HepG2 (cell line): ENCODE data around the gene IGSF21. TPM values are rescaled to one million over a fixed set of nuclear protein-coding genes. Genes with fewer than 3 reads are reported as not detected.

Experiments used
- ATAC-seq: fragments of 200-7000 bp; cut with Tn5 transposase; 3 replicates; pipeline ENCODE4 v1.9.1; 2020; ENCODE audit warnings: mild to moderate bottlenecking, moderate library complexity
- BruUV-seq: library from RNA; stranded (reverse); fragments of 400-500 nt; replicated peaks from 2 replicates; lab custom pipeline; 2021; lab: Mats Ljungman, UMichigan
- CTCF ChIA-PET: fragments of 300-600 bp; formaldehyde crosslinking; extraction: SDS; loops from one replicate; lab custom pipeline; 2021; ENCODE audit warnings: low total read pairs, inconsistent platforms, low intra/inter-chr PET ratio; lab: Yijun Ruan, JAX
- POLR2A ChIA-PET: fragments of 350-600 bp; sonication (Branson Sonifier 250); formaldehyde crosslinking; loops from one replicate; lab custom pipeline; 2020; ENCODE audit warnings: antibody characterized with exemption, inconsistent platforms; lab: Yijun Ruan, JAX
- DNase-seq: peaks from one replicate; pipeline ENCODE4 v3.0.0-alpha.2; 2015; ENCODE audit warnings: low spot score
- FAIRE-seq: peaks from 3 replicates; lab custom pipeline; 2011; peaks lifted over from hg19 to GRCh38; lab: Jason Lieb, UNC
- H2AFZ ChIP-seq: one replicate; pipeline ENCODE4 v1.6.1; 2011; ENCODE audit warnings: low read length, inconsistent platforms
- H3K27ac ChIP-seq: fragments of 300-600 bp; 3 replicates; pipeline ENCODE4 v1.8.0; 2011; ENCODE audit warnings: mixed run types, mild to moderate bottlenecking, mixed read lengths, low read length, inconsistent platforms; ENCODE audit not compliant: insufficient read depth; ENCODE audit errors: extremely low read length
- H3K27me3 ChIP-seq, 2 experiments: fragments of 200-600 bp in 1 of 2; 2 replicates in 1 of 2; 3 replicates in 1 of 2; pipeline versions ENCODE4 v1.6.0 to v1.8.0; 2011; ENCODE audit warnings: low read length in 2 of 2, mild to moderate bottlenecking in 2 of 2, moderate library complexity in 2 of 2, inconsistent platforms in 1 of 2; ENCODE audit not compliant: insufficient read depth in 2 of 2, control insufficient read depth in 1 of 2
- H3K36me3 ChIP-seq, 2 experiments: fragments of 200-600 bp in 1 of 2; replicated peaks in 1 of 2; 2 replicates in 1 of 2; 3 replicates in 1 of 2; pipeline versions ENCODE4 v1.5.1 to v1.8.0; 2011; ENCODE audit warnings: low read length in 2 of 2, inconsistent platforms in 1 of 2; ENCODE audit not compliant: insufficient read depth in 2 of 2, control insufficient read depth in 1 of 2
- H3K4me1 ChIP-seq: 2 replicates; pipeline ENCODE4 v1.5.1; 2012; ENCODE audit warnings: low read length, inconsistent platforms; ENCODE audit not compliant: insufficient read depth
- H3K4me2 ChIP-seq: 2 replicates; pipeline ENCODE4 v1.6.0; 2011; ENCODE audit warnings: low read depth, low read length, inconsistent platforms
- H3K4me3 ChIP-seq, 3 experiments: fragments of 200-600 bp in 1 of 3; sonication (generic), shearing (Covaris generic) in 1 of 3; replicated peaks in 1 of 3; 2 replicates each; pipeline ENCODE4 v1.5.1; 2011 to 2016; ENCODE audit warnings: low read length in 3 of 3, inconsistent platforms in 2 of 3, low read depth in 2 of 3, mild to moderate bottlenecking in 2 of 3, control low read depth in 1 of 3, mixed read lengths in 1 of 3; ENCODE audit not compliant: insufficient read depth in 1 of 3
- H3K79me2 ChIP-seq: one replicate; pipeline ENCODE4 v1.6.1; 2011; ENCODE audit warnings: low read length, inconsistent platforms; ENCODE audit not compliant: insufficient read depth
- H3K9ac ChIP-seq: 2 replicates; pipeline ENCODE4 v1.6.0; 2011; ENCODE audit warnings: mild to moderate bottlenecking, low read depth, low read length, inconsistent platforms; ENCODE audit not compliant: insufficient read depth
- H3K9me3 ChIP-seq: 2 replicates; pipeline ENCODE4 v1.5.1; 2012; ENCODE audit warnings: mild to moderate bottlenecking, low read length
- H4K20me1 ChIP-seq: 2 replicates; pipeline ENCODE4 v1.6.0; 2011; ENCODE audit warnings: inconsistent platforms, mild to moderate bottlenecking, low read length, moderate library complexity; ENCODE audit not compliant: insufficient read depth
- BRCA1 ChIP-seq: sonication (generic); formaldehyde crosslinking; IDR thresholded peaks from 2 replicates; pipeline ENCODE4 v1.4.0; 2020; ENCODE audit warnings: missing genetic modification reagents
- CBFB ChIP-seq: sonication (generic); formaldehyde crosslinking; IDR thresholded peaks from 2 replicates; pipeline ENCODE4 v1.4.0; 2020; ENCODE audit warnings: missing genetic modification reagents
- FOXK2 ChIP-seq: fragments of 450-650 bp; IDR thresholded peaks from 2 replicates; pipeline ENCODE4 v1.6.1; 2016
- NFE2L1 ChIP-seq: sonication (generic); formaldehyde crosslinking; IDR thresholded peaks from 2 replicates; pipeline ENCODE4 v1.4.0; 2020; ENCODE audit warnings: missing genetic modification reagents, mild to moderate bottlenecking, borderline replicate concordance
- NFKBIZ ChIP-seq: IDR thresholded peaks from 2 replicates; pipeline ENCODE4 v1.6.1; 2018; ENCODE audit warnings: missing genetic modification reagents, missing compliant biosample characterization
- PCBP1 ChIP-seq: fragments of 200-400 bp; formaldehyde crosslinking; IDR thresholded peaks from 2 replicates; pipeline ENCODE4 v1.6.1; 2017; ENCODE audit warnings: mild to moderate bottlenecking, low read depth, low read length, borderline replicate concordance
- PHB2 ChIP-seq: fragments of 450-650 bp; IDR thresholded peaks from 2 replicates; pipeline ENCODE4 v1.6.1; 2018; ENCODE audit not compliant: partially characterized antibody
- SIN3B ChIP-seq: fragments of 150-350 bp; IDR thresholded peaks from 2 replicates; pipeline ENCODE4 v1.6.1; 2014; ENCODE audit warnings: low read length
- ZFP41 ChIP-seq: sonication (generic); formaldehyde crosslinking; IDR thresholded peaks from 2 replicates; pipeline ENCODE4 v1.4.0; 2020; ENCODE audit warnings: mild to moderate bottlenecking, missing genetic modification reagents, borderline replicate concordance
- ZNF598 ChIP-seq: sonication (generic); formaldehyde crosslinking; IDR thresholded peaks from 2 replicates; pipeline ENCODE4 v1.5.1; 2020; ENCODE audit warnings: mild to moderate bottlenecking, missing genetic modification reagents, borderline replicate concordance
- ZNF746 ChIP-seq: sonication (generic); formaldehyde crosslinking; IDR thresholded peaks from 2 replicates; pipeline ENCODE4 v1.8.0; 2022; ENCODE audit warnings: mild to moderate bottlenecking, missing genetic modification reagents
- WGBS: methylation state at CpG from one replicate; pipeline ENCODE4 v1.1.6; 2017; ENCODE audit warnings: low lambda C conversion rate; 5-methylcytosine and 5-hydroxymethylcytosine counted together
- in situ Hi-C: cut with HindIII; loops from 2 replicates; pipeline ENCODE4 v1.10.0; 2017; ENCODE audit warnings: low pct_unique_long_range_greater_than_20kb; ENCODE audit not compliant: extremely low pct_ligation_motif_present
- intact Hi-C: fragments of 100-400 bp; cut with micrococcal nuclease; formaldehyde crosslinking; loops from one replicate; pipeline ENCODE4 v1.10.0; 2022; ENCODE audit not compliant: unreplicated experiment
- polyA plus RNA-seq, 8 experiments: library from polyadenylated mRNA; depleted of rRNA in 3 of 8; stranded (reverse) in 7 of 8; unstranded in 1 of 8; fragments of >200 nt; fragmentation: Illumina TruSeq in 4 of 8; extraction: Trizol in 4 of 8; gene quantifications; 2 replicates each; pipeline versions ENCODE4 v1.2.1 to v1.2.3, GENCODE V29; 2011 to 2016; ENCODE audit warnings: low read depth in 4 of 8, missing spikeins in 1 of 8, mixed read lengths in 1 of 8; ENCODE audit not compliant: insufficient read depth in 1 of 8
- total RNA-seq, 5 experiments: library from RNA; depleted of rRNA; stranded (reverse); fragments of >200 nt; fragmentation: Illumina TruSeq; extraction: Trizol; gene quantifications; 2 replicates each; pipeline ENCODE4 v1.2.3, GENCODE V29; 2016; ENCODE audit warnings: low read depth in 1 of 5
- TF ChIP-seq, protein P1 (sequence below): sonication (generic); formaldehyde crosslinking; IDR thresholded peaks from 2 replicates; pipeline ENCODE4 v1.9.0; 2021; ENCODE audit warnings: missing genetic modification reagents, borderline replicate concordance
- TF ChIP-seq, protein P2 (sequence below): IDR thresholded peaks from 2 replicates; pipeline ENCODE4 v1.6.1; 2016; ENCODE audit warnings: missing biosample characterization, missing genetic modification reagents, low read depth
- TF ChIP-seq, protein P3 (sequence below): sonication (generic); formaldehyde crosslinking; IDR thresholded peaks from 2 replicates; pipeline ENCODE4 v1.8.0; 2022; ENCODE audit warnings: missing genetic modification reagents, mild to moderate bottlenecking, moderate library complexity, borderline replicate concordance
- TF ChIP-seq, protein P4 (sequence below): sonication (generic); formaldehyde crosslinking; conservative IDR thresholded peaks from 2 replicates; pipeline ENCODE4 v1.8.0; 2022; ENCODE audit warnings: low read depth, missing genetic modification reagents

IGSF21 gene
- total and polyA plus RNA-seq, 2 of the 13 experiments (the other 11 are each of a cell fraction or from before 2014, with no cell fraction given), result not detected

DNA sequence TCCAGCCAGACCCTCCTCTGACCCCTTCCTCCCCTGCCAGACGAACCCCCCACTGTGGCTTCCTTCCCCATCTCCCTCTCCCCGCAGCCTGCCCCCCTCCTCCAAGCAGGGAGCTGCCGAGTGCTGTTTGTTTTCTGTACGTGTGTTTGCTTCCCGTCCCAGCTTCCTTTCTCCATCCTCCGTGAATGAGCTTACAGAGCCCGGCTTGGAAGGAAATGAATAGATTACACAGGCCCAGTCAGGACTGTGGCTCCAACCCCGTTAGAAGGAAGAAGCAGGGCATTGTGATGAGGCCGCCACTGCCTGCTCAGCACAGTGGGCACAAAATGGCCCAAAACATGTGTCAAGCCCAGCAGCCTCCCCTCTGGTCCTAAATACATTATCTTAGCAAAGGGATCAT is 123.2 kb downstream of the IGSF21 start (continued):
- no peak for TF ChIP-seq FOXK2
- TF ChIP-seq ZFP41 (CRISPR knock-in tag), result no peak
- no peak for TF ChIP-seq CBFB (CRISPR knock-in tag)
- TF ChIP-seq, protein P1, sequence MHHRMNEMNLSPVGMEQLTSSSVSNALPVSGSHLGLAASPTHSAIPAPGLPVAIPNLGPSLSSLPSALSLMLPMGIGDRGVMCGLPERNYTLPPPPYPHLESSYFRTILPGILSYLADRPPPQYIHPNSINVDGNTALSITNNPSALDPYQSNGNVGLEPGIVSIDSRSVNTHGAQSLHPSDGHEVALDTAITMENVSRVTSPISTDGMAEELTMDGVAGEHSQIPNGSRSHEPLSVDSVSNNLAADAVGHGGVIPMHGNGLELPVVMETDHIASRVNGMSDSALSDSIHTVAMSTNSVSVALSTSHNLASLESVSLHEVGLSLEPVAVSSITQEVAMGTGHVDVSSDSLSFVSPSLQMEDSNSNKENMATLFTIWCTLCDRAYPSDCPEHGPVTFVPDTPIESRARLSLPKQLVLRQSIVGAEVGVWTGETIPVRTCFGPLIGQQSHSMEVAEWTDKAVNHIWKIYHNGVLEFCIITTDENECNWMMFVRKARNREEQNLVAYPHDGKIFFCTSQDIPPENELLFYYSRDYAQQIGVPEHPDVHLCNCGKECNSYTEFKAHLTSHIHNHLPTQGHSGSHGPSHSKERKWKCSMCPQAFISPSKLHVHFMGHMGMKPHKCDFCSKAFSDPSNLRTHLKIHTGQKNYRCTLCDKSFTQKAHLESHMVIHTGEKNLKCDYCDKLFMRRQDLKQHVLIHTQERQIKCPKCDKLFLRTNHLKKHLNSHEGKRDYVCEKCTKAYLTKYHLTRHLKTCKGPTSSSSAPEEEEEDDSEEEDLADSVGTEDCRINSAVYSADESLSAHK (CRISPR knock-in tag), result no peak
- no peak for TF ChIP-seq NFE2L1 (CRISPR knock-in tag)

DNA sequence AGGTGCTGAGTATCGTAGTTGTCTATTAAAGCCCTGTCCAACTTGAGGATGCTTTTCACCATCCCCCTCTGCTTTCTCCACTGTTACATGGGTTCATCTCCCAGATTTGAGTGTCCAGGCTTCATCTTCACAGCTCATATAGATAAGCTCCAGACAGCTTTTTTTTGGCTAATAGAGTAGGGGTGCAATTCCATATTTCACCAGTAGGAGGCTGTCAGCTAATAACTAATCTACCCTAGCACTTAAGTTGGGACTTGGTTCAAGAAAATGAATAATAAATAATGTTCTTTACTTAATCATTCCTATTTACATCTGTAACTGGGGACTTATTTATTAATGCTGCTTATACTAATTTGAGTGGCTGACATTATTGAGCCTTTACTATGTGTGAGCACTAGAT is 124.5 kb downstream of the IGSF21 start:
- H3K9ac ChIP-seq, result no peak overlapping the region
- ATAC-seq, result no peak
- H3K9me3 ChIP-seq, result peaks cover 21% of the 10 kb centered on the region
- DNase-seq, result no peak
- ChIA-PET CTCF (no interaction called here), POLR2A (no interaction called here)
- FAIRE-seq, result no peak
- no TSS peak for BruUV-seq
- H3K27me3 ChIP-seq, result no peaks in the 10 kb centered on the region; a peak in 1 of 5 replicates
- H2AFZ ChIP-seq, result no peak overlapping the region
- no peak overlapping the region for H3K4me2 ChIP-seq
- H4K20me1 ChIP-seq, result no peaks in the 10 kb centered on the region
- in situ Hi-C loops, result no loop called here
- intact Hi-C loops, result no loop called here
- H3K4me3 ChIP-seq, result no peak overlapping the region
- no peaks in the 10 kb centered on the region for H3K4me1 ChIP-seq
- H3K27ac ChIP-seq, result no peak overlapping the region
- WGBS, result 75% methylated on average over 1 of the region's 1 CpG
- H3K79me2 ChIP-seq, result no peaks in the 10 kb centered on the region
- no peaks in the 10 kb centered on the region for H3K36me3 ChIP-seq
- TF ChIP-seq NFKBIZ (CRISPR knock-in tag) (no peak), PHB2 (no peak), SIN3B (no peak), PCBP1 (no peak), ZNF746 (CRISPR knock-in tag) (no peak), BRCA1 (CRISPR knock-in tag) (no peak), ZNF598 (CRISPR knock-in tag) (no peak)
- TF ChIP-seq, protein P2, sequence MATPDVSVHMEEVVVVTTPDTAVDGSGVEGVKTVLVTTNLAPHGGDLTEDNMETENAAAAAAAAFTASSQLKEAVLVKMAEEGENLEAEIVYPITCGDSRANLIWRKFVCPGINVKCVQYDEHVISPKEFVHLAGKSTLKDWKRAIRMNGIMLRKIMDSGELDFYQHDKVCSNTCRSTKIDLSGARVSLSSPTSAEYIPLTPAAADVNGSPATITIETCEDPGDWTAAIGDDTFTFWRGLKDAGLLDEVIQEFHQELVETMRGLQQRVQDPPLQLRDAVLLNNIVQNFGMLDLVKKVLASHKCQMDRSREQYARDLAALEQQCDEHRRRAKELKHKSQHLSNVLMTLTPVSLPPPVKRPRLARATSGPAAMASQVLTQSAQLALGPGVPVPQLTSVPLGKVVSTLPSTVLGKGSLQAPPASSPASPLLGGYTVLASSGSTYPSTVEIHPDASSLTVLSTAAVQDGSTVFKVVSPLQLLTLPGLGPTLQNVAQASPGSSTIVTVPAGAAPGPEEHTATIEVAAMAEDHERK (CRISPR knock-in tag), result no peak
- TF ChIP-seq, protein P3, sequence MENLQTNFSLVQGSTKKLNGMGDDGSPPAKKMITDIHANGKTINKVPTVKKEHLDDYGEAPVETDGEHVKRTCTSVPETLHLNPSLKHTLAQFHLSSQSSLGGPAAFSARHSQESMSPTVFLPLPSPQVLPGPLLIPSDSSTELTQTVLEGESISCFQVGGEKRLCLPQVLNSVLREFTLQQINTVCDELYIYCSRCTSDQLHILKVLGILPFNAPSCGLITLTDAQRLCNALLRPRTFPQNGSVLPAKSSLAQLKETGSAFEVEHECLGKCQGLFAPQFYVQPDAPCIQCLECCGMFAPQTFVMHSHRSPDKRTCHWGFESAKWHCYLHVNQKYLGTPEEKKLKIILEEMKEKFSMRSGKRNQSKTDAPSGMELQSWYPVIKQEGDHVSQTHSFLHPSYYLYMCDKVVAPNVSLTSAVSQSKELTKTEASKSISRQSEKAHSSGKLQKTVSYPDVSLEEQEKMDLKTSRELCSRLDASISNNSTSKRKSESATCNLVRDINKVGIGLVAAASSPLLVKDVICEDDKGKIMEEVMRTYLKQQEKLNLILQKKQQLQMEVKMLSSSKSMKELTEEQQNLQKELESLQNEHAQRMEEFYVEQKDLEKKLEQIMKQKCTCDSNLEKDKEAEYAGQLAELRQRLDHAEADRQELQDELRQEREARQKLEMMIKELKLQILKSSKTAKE, result no peak
- TF ChIP-seq, protein P4, sequence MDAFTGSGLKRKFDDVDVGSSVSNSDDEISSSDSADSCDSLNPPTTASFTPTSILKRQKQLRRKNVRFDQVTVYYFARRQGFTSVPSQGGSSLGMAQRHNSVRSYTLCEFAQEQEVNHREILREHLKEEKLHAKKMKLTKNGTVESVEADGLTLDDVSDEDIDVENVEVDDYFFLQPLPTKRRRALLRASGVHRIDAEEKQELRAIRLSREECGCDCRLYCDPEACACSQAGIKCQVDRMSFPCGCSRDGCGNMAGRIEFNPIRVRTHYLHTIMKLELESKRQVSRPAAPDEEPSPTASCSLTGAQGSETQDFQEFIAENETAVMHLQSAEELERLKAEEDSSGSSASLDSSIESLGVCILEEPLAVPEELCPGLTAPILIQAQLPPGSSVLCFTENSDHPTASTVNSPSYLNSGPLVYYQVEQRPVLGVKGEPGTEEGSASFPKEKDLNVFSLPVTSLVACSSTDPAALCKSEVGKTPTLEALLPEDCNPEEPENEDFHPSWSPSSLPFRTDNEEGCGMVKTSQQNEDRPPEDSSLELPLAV (CRISPR knock-in tag), result no peak
